KBM-7 (cell line): Measurements from ENCODE around the gene HEMK1.

Experiments used
- DNase-seq: peaks from one replicate; pipeline ENCODE4 v3.0.0-alpha.2; 2015
- in situ Hi-C: fragments of 300-500 bp; cut with MboI; formaldehyde crosslinking; loops from 2 replicates; pipeline ENCODE4 v1.14.3; 2020; ENCODE audit warnings: low sequenced_read_pairs, low pct_unique_long_range_greater_than_20kb, mixed read lengths

Gene HEMK1

DNA sequence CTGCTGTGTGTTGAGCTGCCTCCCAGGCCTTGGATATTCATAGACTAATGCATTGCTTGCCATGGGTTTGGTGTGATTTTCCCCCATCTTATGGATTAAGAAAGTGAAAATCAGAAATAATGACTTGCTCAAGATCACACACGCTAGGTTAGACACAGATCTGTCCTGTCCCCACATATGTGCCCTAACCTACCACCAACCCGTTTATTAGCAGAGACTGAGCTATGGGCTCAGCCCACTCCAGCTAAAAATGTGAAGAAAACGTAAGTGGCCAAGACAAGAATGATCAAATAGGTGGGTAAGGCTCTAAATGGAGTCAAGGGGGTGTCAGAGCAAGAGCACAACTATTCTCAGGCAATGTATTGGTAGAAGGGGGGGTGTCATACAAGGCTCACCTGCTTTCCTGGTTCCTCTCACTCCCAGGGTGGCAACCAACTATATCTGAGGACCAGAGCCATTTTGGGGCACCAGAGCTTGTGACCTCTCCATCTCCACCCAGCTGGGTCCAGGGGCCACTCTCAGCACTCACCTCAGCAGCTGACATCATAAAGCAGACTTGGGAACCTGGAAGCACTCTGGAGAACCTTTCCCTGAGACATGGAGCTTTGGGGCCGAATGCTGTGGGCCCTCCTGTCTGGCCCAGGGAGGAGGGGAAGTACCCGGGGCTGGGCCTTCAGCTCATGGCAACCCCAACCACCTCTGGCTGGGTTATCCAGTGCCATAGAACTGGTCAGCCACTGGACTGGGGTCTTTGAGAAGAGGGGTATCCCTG is 1.4 kb downstream of the HEMK1 start:
- in situ Hi-C loops, result no loop called here
- no peak for DNase-seq

- in situ Hi-C loops, result no loop called here
- no peak for DNase-seq
Measured at GRCh38 chr3:50571486-50571885, 2.2 kb downstream of the HEMK1 start.

DNA sequence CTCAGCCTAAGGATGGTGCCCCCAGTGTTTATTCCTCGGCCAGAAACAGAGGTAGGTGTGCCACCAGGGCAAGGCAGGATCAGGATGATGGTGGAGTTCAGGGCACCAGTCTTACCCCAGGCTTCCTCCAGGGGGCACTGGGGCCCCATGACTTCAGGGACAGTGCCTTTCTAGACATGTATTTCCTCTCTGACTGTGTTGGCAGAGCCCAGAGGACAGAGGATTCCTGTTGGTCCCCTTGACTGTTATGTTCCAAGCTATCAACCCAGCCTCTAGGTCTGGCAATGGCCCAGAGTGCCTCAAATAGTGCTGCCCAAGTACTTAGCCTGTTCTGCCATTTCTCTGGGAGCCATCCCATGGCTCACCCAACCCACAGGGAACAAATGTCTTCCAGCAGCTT is 2.8 kb downstream of the HEMK1 start:
- in situ Hi-C loops, result no loop called here
- DNase-seq, result peak; percentile 91

GRCh38 chr3:50572801-50573371 is 3.6 kb downstream of the HEMK1 start:
- DNase-seq, result peak; percentile 47
- in situ Hi-C loops, result no loop called here

- DNase-seq, result peak; percentile 26
- in situ Hi-C loops, result no loop called here
Measured at GRCh38 chr3:50573566-50574443, 4.5 kb downstream of the HEMK1 start.

- no peak for DNase-seq
- in situ Hi-C loops, result no loop called here
Measured at GRCh38 chr3:50574444-50574831, 5.1 kb downstream of the HEMK1 start.

- in situ Hi-C loops, result no loop called here
- no peak for DNase-seq
Measured at GRCh38 chr3:50575372-50575771, 6.0 kb downstream of the HEMK1 start.

DNA sequence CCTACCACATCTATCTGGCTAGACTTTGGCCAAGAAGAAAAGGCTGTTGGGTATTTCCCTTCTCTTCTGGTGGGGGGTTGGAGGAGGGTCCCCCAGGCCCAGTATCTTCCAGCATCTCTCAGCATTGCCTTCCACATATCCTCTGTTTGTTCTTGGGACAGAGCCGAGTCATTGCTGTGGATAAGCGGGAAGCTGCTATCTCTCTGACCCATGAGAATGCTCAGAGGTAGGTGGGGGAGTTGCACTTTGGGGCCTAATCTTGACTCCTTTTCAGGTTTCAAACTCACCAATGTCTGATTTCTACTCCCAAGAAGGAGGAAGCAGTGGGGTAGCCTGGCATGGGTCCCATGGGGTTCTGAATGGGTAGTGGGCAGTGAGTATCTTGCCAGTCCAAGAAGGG is 8.0 kb downstream of the HEMK1 start:
- no peak for DNase-seq
- in situ Hi-C loops, result no loop called here

DNA sequence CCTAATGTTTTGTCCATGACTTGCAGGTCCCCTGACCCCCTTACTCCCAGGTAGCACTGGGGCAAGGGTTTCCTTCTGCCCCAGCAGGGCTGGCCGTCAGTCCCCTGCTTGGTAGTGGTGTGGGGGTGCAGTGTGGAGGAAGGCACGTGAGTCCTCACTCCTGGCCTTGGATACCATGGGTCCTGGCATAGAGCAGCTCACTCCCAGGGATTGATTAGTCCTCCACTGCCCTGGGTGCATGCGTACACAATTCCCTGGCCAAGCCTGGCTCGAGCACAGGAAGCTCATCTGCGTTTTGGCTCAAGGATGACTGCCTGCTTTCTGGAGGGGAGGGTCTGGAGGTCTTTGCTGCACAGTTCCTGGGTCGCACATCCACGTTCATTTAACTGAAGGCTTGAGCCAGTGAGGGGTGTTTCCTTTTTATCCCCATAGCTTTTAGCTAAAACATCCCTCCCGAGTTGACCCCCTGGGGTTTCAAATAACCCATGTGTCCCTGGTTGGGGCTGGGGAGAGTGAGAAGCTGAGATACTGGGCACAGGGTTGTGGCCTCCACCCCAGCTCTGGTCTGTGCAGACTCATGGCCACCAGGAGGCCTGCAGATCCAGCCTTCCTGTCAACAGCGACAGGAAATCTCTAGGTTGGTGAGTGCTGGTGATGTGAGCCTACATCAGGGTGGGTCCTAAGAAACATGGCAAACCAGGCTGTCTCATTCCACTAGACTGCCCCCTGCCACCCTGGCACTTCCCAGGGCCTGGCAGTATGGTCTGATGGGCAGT is 11.5 kb downstream of the HEMK1 start:
- in situ Hi-C loops, result no loop called here

DNA sequence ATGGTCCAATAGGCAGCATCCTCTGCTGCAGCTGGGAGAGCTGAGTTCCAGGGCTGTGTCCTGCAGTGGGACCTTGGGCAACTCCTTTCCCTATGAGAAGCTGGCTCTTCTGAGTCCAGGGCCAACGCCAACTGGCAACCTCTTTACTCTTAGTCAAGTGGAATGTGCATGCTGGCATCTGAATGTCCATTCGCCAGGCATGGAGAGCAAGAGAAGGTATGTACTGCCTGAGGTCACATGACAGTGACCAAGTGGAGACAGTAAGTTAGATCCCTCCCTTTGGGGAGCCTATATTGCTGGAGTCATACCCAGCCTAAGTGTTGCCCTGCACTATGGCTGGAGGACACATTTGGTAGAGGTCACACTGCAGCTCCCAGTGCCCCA is 12.1 kb downstream of the HEMK1 start:
- in situ Hi-C loops, result no loop called here

More for the DNA sequence above, 11.5 kb downstream of the HEMK1 start:
- no peak for DNase-seq

DNA sequence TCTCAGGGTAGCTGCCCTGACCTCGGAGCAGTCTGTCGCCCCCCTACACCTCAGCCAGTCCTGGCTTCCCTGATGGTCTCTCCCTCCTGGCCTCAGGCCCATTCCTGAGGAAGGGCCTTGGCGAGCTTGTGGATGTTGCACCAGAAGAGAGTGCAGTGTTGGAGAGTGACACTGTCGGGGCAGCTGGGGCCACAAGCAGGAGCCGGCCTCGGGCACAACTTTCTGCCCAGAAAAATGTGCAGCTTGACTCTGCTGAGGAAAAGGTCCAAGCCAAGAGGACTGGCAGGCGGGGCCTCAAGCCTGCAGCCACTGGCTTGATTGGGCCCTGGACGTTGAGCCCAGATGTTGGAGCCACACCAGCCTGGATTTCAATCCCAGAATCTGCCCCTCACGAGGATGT is 12.8 kb downstream of the HEMK1 start:
- in situ Hi-C loops, result no loop called here
- no peak for DNase-seq

More for the DNA sequence above, 12.1 kb downstream of the HEMK1 start:
- DNase-seq, result no peak

DNA sequence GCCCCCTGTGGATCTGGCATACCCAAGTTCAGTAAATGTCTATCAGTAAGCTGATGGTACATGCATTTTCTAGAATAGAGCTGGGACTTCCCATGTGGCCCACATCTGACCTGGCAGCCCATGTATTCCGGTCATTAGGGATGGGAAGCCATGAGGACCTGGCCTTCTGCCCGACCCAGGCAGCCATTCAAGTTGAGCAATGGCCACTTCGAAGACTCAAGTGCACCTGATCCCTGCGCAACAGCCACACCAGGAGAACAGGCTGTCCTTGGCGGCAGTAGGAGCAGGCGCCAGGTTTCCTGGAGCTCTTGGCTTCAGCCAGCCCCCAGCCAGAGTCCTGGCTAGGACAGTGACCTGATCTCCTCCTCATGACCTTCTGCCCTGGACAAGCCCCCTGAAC is 14.6 kb downstream of the HEMK1 start:
- in situ Hi-C loops, result no loop called here
- no peak for DNase-seq

- in situ Hi-C loops, result no loop called here
- no peak for DNase-seq
Measured at GRCh38 chr3:50584391-50584790, 15.1 kb downstream of the HEMK1 start.

DNA sequence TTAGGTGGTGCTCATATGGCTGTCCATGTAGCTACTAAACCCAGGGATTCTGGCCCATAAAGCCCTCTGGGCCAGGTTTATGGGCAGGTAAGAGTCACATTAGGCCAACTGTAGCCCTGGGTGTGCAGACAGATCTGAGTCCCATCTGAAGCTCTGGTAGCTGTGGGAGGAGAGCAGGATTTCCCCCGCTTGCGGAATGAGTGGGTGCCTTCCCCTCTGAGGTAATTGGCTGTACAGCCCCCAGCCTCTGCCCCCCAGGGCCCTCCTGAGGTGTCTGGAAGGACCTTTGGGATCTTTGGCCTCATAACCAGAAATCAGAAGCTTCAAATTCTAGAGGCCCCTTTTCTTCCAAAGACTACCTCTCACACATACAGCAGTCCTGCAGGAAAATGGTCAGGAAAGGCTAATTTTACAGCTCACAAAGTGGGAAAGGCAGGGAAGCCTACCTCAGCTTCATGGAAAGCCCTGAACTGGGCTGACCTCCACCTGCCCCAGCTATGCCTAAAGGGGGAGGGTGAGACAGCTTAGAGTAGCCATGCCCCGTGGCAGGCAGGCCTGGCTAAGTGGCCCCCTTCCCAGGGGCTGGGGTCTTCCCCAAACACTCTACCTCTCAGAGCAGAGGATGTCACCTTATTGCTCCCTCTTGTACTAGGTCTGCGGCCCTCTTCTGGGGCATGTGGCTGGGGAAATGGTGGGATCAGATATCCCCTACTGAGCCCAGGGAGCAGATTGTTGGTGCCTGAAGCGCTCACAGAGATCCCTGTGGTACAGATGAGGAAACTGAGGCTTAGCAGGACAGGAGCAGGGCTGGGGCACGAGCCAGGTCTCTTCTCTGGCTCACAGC is 16.8 kb downstream of the HEMK1 start:
- in situ Hi-C loops, result no loop called here
- no peak for DNase-seq

GRCh38 chr3:50586763-50587070 is 17.4 kb downstream of the HEMK1 start:
- in situ Hi-C loops, result no loop called here
- DNase-seq, result no peak

- no peak for DNase-seq
- in situ Hi-C loops, result no loop called here
Measured at GRCh38 chr3:50587373-50587772, 18.1 kb downstream of the HEMK1 start.

DNA sequence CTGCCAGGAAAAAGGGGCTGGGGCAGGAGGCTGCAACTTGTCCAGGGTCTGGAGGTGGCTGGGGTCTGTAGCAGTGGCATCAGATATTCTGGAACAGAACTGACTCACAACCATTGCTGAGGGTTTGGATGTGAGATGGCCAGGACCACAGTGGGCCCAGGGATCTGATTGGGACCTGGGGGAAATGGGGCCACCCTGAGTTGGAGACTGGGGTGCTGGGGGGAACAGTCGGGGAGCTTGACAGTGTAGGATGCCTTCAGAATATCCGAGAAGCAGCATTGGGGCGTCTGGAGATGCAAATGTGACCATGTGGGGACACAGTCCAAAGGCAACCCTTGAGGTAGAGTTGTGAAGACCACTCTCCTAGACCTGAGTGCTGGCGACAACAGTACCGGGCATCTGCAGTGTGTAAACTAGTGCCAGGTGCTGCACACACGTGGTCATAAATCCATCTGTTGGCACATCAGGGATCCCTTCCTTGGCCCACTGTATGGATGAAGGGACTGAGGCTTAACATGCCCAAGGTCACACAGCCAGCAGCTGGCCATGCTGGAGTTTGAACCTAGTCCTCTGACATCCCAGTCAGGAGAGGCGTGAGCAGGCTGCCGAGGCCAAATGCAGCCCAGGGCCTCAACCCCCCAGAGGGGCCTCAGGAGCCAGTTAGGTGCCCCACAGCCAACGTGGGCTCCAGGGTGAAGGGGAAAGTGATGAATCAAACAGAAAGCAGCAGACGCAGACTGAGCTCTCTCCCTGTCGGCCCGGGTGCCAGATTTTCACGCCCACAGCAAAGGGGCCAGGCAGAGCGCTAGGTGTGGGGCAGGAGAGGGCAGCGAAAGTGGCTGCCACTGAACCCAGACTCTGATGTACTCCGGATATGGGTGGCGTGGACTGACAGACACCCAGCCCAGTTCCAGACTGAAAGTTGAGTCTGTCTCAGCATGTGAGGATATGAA is 18.8 kb downstream of the HEMK1 start:
- DNase-seq, result no peak
- in situ Hi-C loops, result no loop called here
